GM19193 (cell line): ENCODE results near the gene CAPN9.

Experiments
- POLR2A ChIP-seq: IDR thresholded peaks from 4 replicates; pipeline ENCODE4 v1.6.1; 2011; ENCODE audit not compliant: insufficient read depth, insufficient read length; ENCODE audit errors: extremely low read depth

The CAPN9 gene, protein sequence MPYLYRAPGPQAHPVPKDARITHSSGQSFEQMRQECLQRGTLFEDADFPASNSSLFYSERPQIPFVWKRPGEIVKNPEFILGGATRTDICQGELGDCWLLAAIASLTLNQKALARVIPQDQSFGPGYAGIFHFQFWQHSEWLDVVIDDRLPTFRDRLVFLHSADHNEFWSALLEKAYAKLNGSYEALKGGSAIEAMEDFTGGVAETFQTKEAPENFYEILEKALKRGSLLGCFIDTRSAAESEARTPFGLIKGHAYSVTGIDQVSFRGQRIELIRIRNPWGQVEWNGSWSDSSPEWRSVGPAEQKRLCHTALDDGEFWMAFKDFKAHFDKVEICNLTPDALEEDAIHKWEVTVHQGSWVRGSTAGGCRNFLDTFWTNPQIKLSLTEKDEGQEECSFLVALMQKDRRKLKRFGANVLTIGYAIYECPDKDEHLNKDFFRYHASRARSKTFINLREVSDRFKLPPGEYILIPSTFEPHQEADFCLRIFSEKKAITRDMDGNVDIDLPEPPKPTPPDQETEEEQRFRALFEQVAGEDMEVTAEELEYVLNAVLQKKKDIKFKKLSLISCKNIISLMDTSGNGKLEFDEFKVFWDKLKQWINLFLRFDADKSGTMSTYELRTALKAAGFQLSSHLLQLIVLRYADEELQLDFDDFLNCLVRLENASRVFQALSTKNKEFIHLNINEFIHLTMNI

DNA sequence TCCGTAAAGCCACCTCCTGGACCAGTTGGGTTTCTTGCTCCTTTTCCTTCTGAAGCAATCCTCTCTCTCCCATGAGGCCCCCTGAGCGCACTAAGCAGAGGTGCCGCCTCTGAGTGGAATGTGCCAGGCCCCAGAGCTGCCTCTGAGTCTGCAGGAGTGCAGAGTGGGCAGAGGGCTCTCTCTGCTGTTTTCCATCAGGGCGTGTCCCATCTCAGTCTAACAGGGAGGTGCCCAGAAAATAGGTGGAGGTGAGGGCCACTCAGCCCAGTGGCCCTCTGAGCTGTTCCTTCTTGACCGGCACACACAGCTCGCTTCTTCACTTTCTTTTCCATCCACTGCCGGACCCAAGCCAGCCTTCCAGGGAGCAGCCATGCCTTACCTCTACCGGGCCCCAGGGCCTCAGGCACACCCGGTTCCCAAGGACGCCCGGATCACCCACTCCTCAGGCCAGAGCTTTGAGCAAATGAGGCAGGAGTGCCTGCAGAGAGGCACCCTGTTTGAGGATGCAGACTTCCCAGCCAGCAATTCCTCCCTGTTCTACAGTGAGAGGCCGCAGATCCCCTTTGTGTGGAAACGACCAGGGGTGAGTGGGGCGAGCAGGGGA is at the start of gene CAPN9:
CAPN9 (plus strand) TSS at position 262 of the 604 bp plus-strand sequence; CDS start at position 371, 109 bp downstream.
- TF ChIP-seq POLR2A: no peak

DNA sequence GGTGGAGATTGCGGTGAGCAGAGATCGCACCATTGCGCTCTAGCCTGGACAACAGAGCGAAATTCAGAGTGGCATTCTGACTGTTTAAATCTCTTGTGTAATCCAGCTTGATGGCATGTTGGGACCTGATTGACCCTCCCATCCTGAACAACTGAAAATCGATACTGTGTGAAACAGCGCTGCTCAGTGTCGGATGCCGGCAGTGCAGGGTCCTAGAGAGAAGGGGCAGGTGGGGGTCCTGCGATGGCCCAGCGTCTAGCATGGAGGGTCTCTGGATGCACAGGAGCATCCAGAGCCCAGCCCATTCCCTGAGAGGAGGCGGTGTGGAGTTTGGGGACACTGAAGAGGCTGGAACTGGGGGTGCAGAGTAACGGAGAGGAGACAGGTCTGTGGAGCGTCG is 49.1 kb upstream of the CAPN9 start:
- TF ChIP-seq POLR2A: no peak

DNA sequence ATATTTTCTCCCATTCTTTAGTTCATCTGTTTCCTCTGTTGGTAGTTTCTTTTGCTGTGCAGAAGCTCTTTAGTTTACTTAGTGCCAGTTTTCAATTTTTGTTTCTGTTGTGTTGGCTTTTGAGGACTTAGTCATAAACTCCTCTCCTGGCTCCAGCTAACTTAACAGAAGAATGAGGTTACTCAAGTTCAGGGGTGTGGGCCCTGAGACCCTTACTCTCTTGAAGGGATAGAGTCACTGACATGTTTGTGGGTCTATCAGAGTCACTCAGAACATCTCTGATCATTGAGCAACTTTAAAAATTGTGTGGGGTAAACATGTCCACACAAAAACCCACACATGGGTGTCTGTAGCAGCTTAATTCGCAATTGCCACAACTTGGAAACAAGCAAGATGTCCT is 47.5 kb upstream of the CAPN9 start:
- TF ChIP-seq POLR2A: no peak

DNA sequence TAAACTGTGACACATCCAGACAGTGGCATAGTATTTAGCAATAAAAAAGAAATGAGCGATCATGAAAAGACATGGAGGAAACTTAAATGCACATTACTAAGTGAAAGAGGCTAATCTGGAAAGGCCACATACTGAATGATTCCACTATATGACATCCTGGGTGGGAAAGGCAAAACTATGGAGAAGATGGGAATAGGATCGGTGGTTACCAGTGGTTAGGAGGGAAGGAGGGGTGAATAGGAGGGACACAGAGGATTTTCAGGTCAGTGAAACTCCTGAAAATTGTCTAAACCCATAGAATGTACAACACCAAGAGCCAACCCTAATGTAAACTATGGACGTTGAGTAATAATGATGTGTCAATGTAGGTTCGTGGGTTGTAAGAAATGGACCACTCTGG is 47.1 kb upstream of the CAPN9 start:
- TF ChIP-seq POLR2A: no peak

DNA sequence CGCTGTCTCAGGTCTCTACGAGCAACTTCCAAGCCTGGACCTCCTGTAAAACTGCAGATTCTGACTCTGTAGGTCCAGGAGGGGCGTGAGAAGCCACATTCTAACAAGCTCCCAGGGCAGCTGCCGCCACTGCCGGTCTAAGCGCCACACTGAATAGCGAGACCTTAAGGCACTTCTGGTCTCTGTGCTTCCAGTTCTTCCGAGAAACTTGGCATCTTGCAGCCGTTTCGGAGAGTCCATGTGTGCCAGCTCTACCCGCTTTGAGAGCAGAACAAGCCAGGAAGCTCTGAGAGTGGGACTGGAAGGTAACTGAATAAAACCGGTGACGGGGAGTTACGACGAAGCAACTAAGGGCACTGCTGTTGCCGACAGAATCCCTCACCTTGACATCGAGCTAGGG is 45.8 kb upstream of the CAPN9 start:
- no peak for TF ChIP-seq POLR2A

DNA sequence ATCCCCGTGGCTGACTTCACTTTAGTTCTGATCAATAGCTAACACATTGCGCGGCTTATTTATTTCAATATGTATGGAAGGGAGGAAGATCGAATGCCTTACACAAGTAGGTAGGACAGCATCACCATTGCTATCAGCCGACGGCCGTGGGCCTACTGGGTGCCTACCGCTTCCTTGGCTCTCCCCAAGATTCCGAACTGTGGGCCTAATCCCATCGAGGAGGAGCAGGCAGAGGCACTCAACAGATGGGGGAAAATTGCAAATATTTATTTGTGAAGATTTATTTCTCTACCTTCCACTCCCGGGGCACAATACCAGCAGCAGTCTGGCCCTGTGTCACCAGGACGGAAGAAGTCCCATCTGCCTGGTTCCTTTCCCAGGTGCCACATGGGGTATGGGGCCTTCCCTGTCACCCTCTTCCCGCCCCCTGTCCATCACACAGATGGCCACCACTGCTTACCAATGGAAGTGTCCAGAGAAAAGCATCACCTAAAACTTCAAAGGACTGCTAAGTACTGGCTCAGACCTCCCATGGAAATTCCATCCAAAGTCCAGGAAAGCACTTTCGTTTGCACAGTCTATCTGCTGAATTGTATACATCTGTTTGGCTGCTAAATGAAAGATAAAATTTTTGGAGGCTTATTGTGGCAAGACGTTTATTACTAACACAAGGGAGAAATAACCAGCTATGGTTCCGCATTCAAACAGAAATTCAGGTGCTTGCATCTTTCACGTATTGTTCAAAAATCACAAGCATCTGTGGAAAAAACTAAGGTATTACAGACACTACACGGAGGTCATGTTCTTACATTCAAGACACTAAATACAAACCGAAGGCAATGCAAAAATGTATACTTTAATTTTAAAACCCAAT is 45.1 kb upstream of the CAPN9 start:
- no peak for TF ChIP-seq POLR2A

DNA sequence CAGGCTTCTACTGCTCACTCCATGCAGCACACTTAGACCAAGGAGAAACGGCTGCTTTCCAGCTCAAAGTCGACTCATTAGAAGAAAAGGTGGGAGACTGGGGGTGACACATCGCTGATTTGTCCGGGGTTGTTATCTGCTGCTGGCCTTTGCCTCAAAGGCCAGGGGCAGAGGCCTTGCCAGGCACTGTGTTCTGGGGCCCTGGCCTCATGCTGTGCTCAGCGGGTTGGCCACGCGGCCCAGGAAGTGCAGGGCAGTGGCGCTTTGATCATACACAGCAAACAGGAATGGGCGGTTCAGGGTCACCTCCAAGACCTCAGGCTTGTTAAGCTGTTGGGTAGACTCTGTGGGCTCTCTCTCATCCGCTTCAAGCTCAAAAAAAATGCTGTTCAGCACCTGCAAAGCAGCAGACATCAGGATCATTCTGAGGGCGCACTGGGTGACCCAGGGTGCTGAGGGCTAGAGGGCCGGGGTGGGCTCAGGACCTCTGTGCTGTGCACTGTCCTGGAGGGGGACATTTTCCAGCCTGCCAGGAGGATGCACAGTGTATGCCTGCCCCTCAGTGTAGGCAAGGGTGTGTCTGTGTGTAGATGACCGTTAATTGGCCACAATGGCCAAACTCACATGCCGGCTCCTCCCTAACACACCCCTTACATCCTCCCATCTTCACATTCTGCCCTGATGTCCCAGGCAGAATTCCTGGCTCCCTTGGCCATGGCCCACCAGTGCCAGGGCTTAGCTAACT is 44.1 kb upstream of the CAPN9 start:
- TF ChIP-seq POLR2A: no peak

DNA sequence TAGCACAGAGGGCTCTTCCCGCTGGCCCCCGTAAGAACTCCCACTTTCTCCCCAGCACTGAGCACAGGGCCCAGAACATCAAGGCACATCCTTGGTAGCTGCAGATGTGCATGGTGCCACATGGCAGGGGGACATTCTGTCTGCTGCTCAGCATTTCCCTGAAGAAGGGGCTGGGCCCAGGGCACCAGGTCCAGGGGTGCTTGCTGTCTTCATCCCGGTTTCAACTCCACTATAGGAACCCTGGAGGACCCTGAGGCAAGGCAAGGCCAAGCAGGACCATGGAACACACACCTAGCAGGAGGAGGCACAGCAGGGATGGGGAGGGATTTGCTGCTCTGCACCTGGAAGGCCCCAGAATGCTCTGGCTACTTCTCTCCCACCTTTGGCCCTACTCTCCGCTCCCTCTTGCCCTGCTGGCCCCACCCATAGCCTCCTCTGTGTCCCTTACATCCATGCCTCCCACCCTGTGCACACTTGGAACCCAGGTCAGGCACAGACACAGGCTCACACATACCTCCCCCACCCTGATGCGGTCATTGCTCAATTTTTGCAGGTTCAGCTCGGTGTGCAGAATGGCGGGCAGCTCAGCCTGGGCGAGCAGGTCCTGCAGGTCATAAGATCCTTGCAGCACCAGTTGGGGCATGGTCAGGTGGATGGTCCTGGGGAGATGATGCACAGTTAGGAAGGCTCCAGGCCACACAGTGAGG is 43.4 kb upstream of the CAPN9 start:
- no peak for TF ChIP-seq POLR2A

DNA sequence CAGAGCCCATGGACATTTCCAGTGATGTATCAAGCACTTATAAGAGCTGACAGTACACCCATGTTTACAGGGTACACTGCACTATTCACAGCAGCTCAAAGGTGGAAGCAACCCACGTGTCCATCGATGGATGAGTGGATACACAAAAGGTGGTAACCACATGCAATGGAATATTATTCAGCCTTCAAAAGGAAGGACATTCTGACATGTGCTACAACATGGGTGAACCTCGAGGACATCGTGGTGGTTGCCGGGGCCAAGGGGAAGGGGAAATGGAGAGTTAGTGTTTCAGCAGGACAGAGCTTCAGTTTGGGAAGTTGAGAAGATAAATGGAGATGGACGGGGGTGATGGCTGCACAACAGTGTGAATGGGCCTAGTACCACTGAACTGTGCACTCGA is 42.4 kb upstream of the CAPN9 start:
- TF ChIP-seq POLR2A: no peak

DNA sequence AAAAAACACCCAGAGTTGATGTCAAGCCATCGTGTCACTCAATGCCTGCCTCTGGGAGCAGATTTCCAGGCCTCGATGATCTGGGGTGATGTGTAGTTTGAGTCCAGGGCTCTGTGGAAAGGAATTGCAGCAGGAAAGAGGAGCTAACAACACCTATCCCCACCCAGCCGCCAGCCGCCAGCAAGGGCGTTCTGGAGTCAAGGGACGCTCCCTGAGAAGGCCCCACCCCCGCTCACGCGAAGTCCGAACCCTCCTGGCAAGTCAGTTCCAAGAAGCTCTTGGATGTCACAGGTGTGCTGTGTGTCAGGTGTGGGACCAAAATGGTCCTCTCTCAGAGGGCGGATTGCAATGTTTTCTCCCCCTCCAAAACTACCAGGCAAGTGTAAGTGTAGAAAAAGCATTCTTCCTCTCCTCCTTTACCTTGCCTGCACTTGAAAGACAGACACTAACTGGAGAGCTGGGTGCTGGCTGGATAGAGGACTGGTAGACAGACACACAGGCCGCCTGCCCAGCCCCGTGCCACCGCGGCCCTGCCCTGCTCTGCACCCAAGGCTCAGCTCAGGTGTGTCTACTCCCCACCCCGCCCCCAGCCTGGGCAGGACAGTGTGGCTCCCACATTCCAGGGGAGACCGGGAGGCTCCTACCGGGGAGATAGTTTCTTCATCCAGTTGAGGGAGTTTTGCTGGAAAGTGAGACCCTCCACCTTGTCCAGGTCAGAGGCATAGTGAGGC is 41.7 kb upstream of the CAPN9 start:
- no peak for TF ChIP-seq POLR2A

DNA sequence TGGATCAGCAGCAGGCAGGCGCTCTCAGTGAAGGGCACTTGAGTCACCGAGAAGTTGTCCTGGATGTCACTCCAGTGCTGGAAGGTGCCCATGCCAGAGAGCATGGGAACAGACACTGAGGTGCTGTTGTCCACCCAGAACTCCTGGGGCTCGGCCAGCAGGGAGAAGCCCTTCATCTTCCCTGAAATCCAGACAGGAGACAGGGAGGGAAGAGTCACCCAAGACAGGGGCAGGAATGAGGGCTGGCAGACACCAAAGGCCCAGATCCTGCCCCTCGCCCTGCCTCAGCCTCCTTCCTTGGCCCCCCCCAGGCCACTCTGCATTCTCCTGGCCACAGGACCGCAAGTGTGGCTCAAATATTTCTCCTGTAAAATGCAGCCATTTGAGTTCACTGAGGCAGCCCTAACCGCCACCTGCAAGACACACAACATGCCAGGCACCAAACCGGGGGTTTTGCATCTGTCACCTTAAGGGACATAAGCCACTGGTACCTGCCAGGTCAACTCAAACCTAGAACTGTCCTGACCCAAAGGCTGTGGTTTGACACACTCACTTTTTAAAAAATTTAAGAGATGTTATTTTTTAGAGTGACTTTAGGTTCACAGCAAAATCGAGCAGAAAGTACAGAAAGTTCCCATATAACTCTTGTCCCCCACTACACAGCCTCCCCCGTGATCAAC is 41.0 kb upstream of the CAPN9 start:
- TF ChIP-seq POLR2A: no peak
